H1 (cell line): ENCODE data around the gene FEZF1. TPM values are rescaled to one million over a fixed set of nuclear protein-coding genes. Genes with fewer than 3 reads are reported as not detected.
A peak's percentile ranks its signal among the peaks of the same experiment; 100 is the strongest.

Source experiments
- EP300 ChIP-seq, 2 experiments: IDR thresholded peaks; 1 replicate in 1 of 2; 2 replicates in 1 of 2; pipeline ENCODE4 v1.6.1; 2011 to 2012; ENCODE audit warnings: low read depth in 2 of 2, low read length in 2 of 2, mild to moderate bottlenecking in 2 of 2, borderline replicate concordance in 1 of 2, inconsistent platforms in 1 of 2, moderate library complexity in 1 of 2
- HDAC6 ChIP-seq: IDR thresholded peaks from one replicate; pipeline ENCODE4 v1.7.1; 2012; ENCODE audit warnings: low read depth, mild to moderate bottlenecking, inconsistent platforms, low read length, moderate library complexity
- JUN ChIP-seq: IDR thresholded peaks from 2 replicates; pipeline ENCODE4 v1.6.1; 2011; ENCODE audit warnings: low read depth, mild to moderate bottlenecking, improper control_type of control experiment, low read length
- MAX ChIP-seq: IDR thresholded peaks from 2 replicates; pipeline ENCODE4 v1.6.1; 2012; ENCODE audit warnings: inconsistent platforms
- POLR2AphosphoS5 ChIP-seq: IDR thresholded peaks from 2 replicates; pipeline ENCODE4 v1.6.1; 2011; ENCODE audit warnings: low read depth, low read length
- RBBP5 ChIP-seq: IDR thresholded peaks from 2 replicates; pipeline ENCODE4 v1.7.1; 2012; ENCODE audit warnings: low read depth, mild to moderate bottlenecking, inconsistent platforms, low read length, moderate library complexity, borderline replicate concordance
- RFX5 ChIP-seq: IDR thresholded peaks from 2 replicates; pipeline ENCODE4 v1.6.1; 2011; ENCODE audit warnings: low read depth, low read length, improper control_type of control experiment, borderline replicate concordance
- polyA plus RNA-seq, 7 experiments: library from polyadenylated mRNA; depleted of rRNA in 3 of 7; stranded (reverse) in 5 of 7; unstranded in 2 of 7; fragments of >200 nt in 5 of 7; fragments of 200-250 nt in 2 of 7; gene quantifications; 1 replicate in 5 of 7; 2 replicates in 1 of 7; 4 replicates in 1 of 7; pipeline versions ENCODE4 v1.2.1 to v1.2.3, GENCODE V29; 2011 to 2013; ENCODE audit warnings: missing spikeins in 2 of 7, mixed read lengths in 2 of 7
- total RNA-seq: library from RNA; stranded (reverse); fragmentation: NEBNext Ultra II Directional; extraction: Animal tissue kit (Norgen Biotek cat#: 25700); gene quantifications from 2 replicates; pipeline ENCODE4 v1.2.1, GENCODE V29; 2021
- TF ChIP-seq, protein P1 (sequence below): IDR thresholded peaks from 2 replicates; pipeline ENCODE4 v1.6.1; 2012; ENCODE audit warnings: inconsistent platforms

FEZF1 gene
- total and polyA plus RNA-seq, 2 of the 8 experiments (the other 6 are each of a cell fraction or from before 2014, with no cell fraction given), result 10.6 to 15.7 TPM

- peak; percentile 72 for TF ChIP-seq MAX
- no peak for TF ChIP-seq JUN
- TF ChIP-seq POLR2AphosphoS5, result no peak
- no peak for TF ChIP-seq HDAC6
- TF ChIP-seq RBBP5, result no peak; the same call in 1 of the 2 replicates
- TF ChIP-seq, protein P1, sequence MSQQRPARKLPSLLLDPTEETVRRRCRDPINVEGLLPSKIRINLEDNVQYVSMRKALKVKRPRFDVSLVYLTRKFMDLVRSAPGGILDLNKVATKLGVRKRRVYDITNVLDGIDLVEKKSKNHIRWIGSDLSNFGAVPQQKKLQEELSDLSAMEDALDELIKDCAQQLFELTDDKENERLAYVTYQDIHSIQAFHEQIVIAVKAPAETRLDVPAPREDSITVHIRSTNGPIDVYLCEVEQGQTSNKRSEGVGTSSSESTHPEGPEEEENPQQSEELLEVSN, result no peak
- TF ChIP-seq EP300 (IDR thresholded peaks at IDR 0.05; ENCODE audit: borderline replicate concordance in 1 of 2, low read depth in 2 of 2, low read length in 2 of 2), result no peak
- TF ChIP-seq RFX5, result no peak
Measured at GRCh38 chr7:122301858-122302760, 2.4 kb downstream of the FEZF1 start (continued).
